Measurements from ENCODE around the gene CEP55.

The CEP55 gene

GRCh38 chr10:93566435-93567276, 70.2 kb downstream of the CEP55 start, which contains the start of gene FFAR4:
TSS of gene FFAR4 (plus strand) at chr10:93566665. CDS start at chr10:93566721, 56 bp downstream.
- DNase-seq (ENCODE audit: low spot score) = no peak

- DNase-seq (ENCODE audit: low spot score) = no peak
Observed at GRCh38 chr10:93567277-93568104, 71.1 kb downstream of the CEP55 start.

- no peak for DNase-seq (ENCODE audit: low spot score)
Observed at GRCh38 chr10:93568105-93568390, 71.6 kb downstream of the CEP55 start.

- no peak for DNase-seq (ENCODE audit: low spot score)
Observed at GRCh38 chr10:93570383-93570782, 74.0 kb downstream of the CEP55 start.

GRCh38 chr10:93572606-93573005, 76.2 kb downstream of the CEP55 start:
- DNase-seq (ENCODE audit: low spot score) = no peak

- DNase-seq (ENCODE audit: low spot score) = no peak
Observed at GRCh38 chr10:93573051-93573909, 76.9 kb downstream of the CEP55 start.

- DNase-seq (ENCODE audit: low spot score) = no peak
Observed at GRCh38 chr10:93573924-93574323, 77.5 kb downstream of the CEP55 start.

- no peak for DNase-seq (ENCODE audit: low spot score)
Observed at GRCh38 chr10:93576888-93577287, 80.5 kb downstream of the CEP55 start.

GRCh38 chr10:93577565-93577964, 81.2 kb downstream of the CEP55 start:
- DNase-seq (ENCODE audit: low spot score) = no peak

Data from activated CD4-positive, alpha-beta T cell treated with anti-CD3 and anti-CD28 coated beads, Interleukin-2, Interleukin-4, amounts not matched to agents 100 ng/mL and 50 ng/mL, durations not matched to agents 16 hours and 8 hours (primary cell).